GM12801 (cell line): ENCODE data around the gene PLAGL1.

Experiments
- CTCF ChIP-seq: IDR thresholded peaks from one replicate; pipeline ENCODE4 v1.5.1; 2011; ENCODE audit warnings: control low read depth; ENCODE audit not compliant: insufficient read length; ENCODE audit errors: extremely low read depth

PLAGL1 gene

GRCh38 chr6:143939364-143939763 is 68.7 kb downstream of the PLAGL1 start:
- TF ChIP-seq CTCF = no peak

DNA sequence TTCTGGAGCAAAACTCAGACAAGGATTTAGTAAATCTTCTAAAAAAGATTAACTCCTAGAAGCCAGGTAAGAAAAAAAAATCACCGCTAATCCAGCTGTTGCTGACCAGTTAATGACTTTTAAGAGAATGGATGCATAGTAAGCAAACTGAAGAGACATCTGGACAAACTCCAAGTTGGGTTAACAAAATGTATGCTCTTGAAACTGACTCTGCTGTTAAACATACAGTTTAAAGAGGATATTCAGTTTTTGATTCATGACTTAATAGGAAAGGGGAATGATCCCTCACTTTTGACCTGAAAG is 70.4 kb downstream of the PLAGL1 start:
- TF ChIP-seq CTCF = no peak

GRCh38 chr6:143936778-143937667 is 71.0 kb downstream of the PLAGL1 start:
- TF ChIP-seq CTCF = no peak

DNA sequence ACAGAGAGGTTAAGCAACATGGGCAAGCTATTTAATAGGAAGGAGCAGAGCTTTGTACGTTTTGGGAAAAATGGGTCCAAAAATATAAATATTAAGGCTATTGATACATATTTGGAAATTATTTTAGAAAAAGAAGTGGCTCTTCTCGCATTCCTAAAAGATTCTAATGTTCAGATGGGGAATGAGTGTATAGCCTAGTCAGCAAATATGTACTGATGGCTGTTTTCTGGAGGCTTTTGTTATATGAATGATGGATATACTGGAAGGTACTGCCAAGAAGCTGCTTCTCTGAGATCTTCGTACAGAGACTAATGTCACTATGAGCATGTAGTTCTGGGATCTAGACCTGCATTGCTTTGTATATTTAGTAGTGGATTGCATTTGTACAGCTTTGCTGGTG is 71.7 kb downstream of the PLAGL1 start:
- TF ChIP-seq CTCF = no peak

- TF ChIP-seq CTCF = no peak
Measured at GRCh38 chr6:143934867-143935266, 73.2 kb downstream of the PLAGL1 start.

GRCh38 chr6:143934331-143934730 is 73.7 kb downstream of the PLAGL1 start:
- TF ChIP-seq CTCF = no peak

- TF ChIP-seq CTCF = no peak
Measured at GRCh38 chr6:143929975-143930374, 78.1 kb downstream of the PLAGL1 start.
